ENCODE measurements around the gene PFDN1.

PFDN1 gene

GRCh38 chr5:140342896-140343295, 40.0 kb upstream of the PFDN1 start:
- Histone ChIP-seq H3K27ac (ENCODE audit: insufficient read depth, low read length, poor library complexity, severe bottlenecking) (no peak overlapping the region), H3K4me3 (ENCODE audit: insufficient read depth, low read depth, low read length, poor library complexity, severe bottlenecking) (no peak overlapping the region), H3K4me1 (ENCODE audit: control insufficient read depth, insufficient read depth, low read length, poor library complexity, severe bottlenecking) (peaks cover 27% of the 10 kb centered on the region), H3K9me3 (ENCODE audit: control insufficient read depth, low read length) (no peaks in the 10 kb centered on the region), H3K27me3 (replicated peaks; ENCODE audit: control insufficient read depth, insufficient read depth, low read length, poor library complexity, severe bottlenecking) (no peaks in the 10 kb centered on the region), H3K36me3 (ENCODE audit: control insufficient read depth, insufficient read depth, low read length) (no peaks in the 10 kb centered on the region)
- no peak for DNase-seq

DNA sequence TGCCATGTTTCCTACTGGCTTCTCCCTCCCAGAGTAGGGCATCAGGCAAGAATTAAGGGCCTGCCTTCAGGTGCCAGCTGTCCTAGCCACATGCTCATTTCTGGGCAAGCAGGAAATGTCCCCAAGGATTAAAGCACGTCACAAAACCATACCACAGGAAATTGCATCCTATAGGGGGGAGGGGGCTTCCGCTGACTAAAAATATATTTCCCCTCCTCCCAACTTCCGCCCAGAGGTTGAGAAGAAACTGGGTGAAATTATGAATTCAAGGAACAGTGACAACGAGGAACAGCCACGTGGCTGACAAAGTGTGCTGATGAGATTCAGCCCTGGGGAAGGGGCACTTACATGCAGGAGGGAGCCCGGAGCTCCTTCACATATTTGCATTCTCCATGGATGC, 39.4 kb upstream of the PFDN1 start:
- DNase-seq: no peak
- no peaks in the 10 kb centered on the region for H3K27me3 ChIP-seq (replicated peaks; ENCODE audit: control insufficient read depth, insufficient read depth, low read length, poor library complexity, severe bottlenecking)
- H3K4me1 ChIP-seq (ENCODE audit: control insufficient read depth, insufficient read depth, low read length, poor library complexity, severe bottlenecking): peaks cover 27% of the 10 kb centered on the region
- H3K36me3 ChIP-seq (ENCODE audit: control insufficient read depth, insufficient read depth, low read length): no peaks in the 10 kb centered on the region
- no peak overlapping the region for H3K27ac ChIP-seq (ENCODE audit: insufficient read depth, low read length, poor library complexity, severe bottlenecking)
- no peak overlapping the region for H3K4me3 ChIP-seq (ENCODE audit: insufficient read depth, low read depth, low read length, poor library complexity, severe bottlenecking)
- H3K9me3 ChIP-seq (ENCODE audit: control insufficient read depth, low read length): no peaks in the 10 kb centered on the region

GRCh38 chr5:140341591-140341990, 38.7 kb upstream of the PFDN1 start:
- DNase-seq: no peak
- H3K36me3 ChIP-seq (ENCODE audit: control insufficient read depth, insufficient read depth, low read length): no peaks in the 10 kb centered on the region
- H3K9me3 ChIP-seq (ENCODE audit: control insufficient read depth, low read length): no peaks in the 10 kb centered on the region
- H3K4me3 ChIP-seq (ENCODE audit: insufficient read depth, low read depth, low read length, poor library complexity, severe bottlenecking): no peak overlapping the region
- H3K27ac ChIP-seq (ENCODE audit: insufficient read depth, low read length, poor library complexity, severe bottlenecking): no peak overlapping the region
- peaks cover 22% of the 10 kb centered on the region for H3K4me1 ChIP-seq (ENCODE audit: control insufficient read depth, insufficient read depth, low read length, poor library complexity, severe bottlenecking)
- H3K27me3 ChIP-seq (replicated peaks; ENCODE audit: control insufficient read depth, insufficient read depth, low read length, poor library complexity, severe bottlenecking): no peaks in the 10 kb centered on the region

DNA sequence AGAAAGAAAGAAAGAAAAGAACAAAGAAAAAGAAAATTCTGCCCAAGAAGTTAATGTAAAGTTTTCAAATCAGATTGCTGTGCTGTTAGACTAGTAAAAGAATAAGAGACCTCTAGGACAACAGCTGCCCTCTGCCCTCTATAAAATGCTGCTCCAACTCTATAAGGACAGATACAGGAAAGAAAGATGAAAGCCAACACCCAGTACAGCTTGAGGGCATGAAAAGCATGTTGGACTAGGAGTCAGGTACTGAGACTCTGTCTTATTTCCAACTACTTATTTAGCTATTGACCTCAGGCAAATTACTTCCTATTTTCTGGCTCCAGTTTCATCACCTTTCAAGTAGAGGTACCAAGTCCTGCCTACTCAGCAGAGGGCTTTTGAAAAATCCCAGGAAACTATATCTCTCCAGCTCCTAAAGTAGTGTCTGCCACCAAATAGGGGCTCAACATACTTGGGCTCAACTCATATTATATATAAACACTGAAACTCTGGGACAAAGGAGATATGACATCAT, 37.8 kb upstream of the PFDN1 start:
- H3K27ac ChIP-seq (ENCODE audit: insufficient read depth, low read length, poor library complexity, severe bottlenecking): no peak overlapping the region
- peaks cover 19% of the 10 kb centered on the region for H3K4me1 ChIP-seq (ENCODE audit: control insufficient read depth, insufficient read depth, low read length, poor library complexity, severe bottlenecking)
- H3K27me3 ChIP-seq (replicated peaks; ENCODE audit: control insufficient read depth, insufficient read depth, low read length, poor library complexity, severe bottlenecking): no peaks in the 10 kb centered on the region
- H3K36me3 ChIP-seq (ENCODE audit: control insufficient read depth, insufficient read depth, low read length): no peaks in the 10 kb centered on the region
- no peak for DNase-seq
- no peaks in the 10 kb centered on the region for H3K9me3 ChIP-seq (ENCODE audit: control insufficient read depth, low read length)
- no peak overlapping the region for H3K4me3 ChIP-seq (ENCODE audit: insufficient read depth, low read depth, low read length, poor library complexity, severe bottlenecking)

DNA sequence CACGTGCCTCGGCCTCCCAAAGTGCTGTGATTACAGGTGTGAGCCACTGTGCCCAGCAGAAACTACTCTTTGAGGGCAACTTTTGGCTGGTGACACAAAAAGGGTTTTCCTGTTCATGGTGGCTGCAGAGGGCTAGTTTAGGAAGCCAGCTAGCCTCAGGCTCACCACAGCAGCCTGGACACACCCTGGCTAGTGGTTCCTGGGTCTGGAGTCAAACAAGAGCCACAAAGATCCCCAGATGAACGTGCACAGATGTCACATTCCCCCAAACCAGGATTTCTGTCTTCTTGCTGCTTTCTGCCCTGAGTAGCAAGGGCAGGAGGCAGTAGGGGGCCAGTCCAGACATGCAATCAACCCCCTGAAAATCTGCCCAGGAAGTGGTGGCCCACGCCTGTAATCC, 36.7 kb upstream of the PFDN1 start:
- Histone ChIP-seq H3K36me3 (ENCODE audit: control insufficient read depth, insufficient read depth, low read length) (no peaks in the 10 kb centered on the region), H3K9me3 (ENCODE audit: control insufficient read depth, low read length) (no peaks in the 10 kb centered on the region), H3K27me3 (replicated peaks; ENCODE audit: control insufficient read depth, insufficient read depth, low read length, poor library complexity, severe bottlenecking) (no peaks in the 10 kb centered on the region), H3K4me3 (ENCODE audit: insufficient read depth, low read depth, low read length, poor library complexity, severe bottlenecking) (no peak overlapping the region), H3K4me1 (ENCODE audit: control insufficient read depth, insufficient read depth, low read length, poor library complexity, severe bottlenecking) (peaks cover 18% of the 10 kb centered on the region), H3K27ac (ENCODE audit: insufficient read depth, low read length, poor library complexity, severe bottlenecking) (no peak overlapping the region)
- DNase-seq: no peak

DNA sequence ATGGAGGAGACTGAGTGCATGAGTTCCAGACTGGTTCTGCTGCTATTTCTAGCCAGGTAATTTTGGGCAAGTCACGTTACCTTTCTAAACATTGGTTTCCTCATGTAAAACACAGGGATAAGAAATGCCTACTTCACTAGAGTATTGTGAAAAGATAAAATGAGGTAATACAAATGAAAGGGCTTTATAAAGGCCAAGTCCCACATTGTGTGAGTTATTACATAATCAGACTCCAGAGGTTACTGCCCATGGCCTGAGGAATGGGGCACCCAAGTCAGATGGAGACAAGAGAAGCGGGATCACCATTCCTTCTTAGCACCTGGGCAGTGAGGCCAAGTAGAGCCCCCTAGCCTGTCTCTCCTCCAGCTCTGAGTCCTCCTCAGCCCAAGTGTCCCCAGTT, 36.0 kb upstream of the PFDN1 start:
- Histone ChIP-seq H3K4me1 (ENCODE audit: control insufficient read depth, insufficient read depth, low read length, poor library complexity, severe bottlenecking) (peaks cover 18% of the 10 kb centered on the region), H3K36me3 (ENCODE audit: control insufficient read depth, insufficient read depth, low read length) (no peaks in the 10 kb centered on the region), H3K4me3 (ENCODE audit: insufficient read depth, low read depth, low read length, poor library complexity, severe bottlenecking) (no peak overlapping the region)

GRCh38 chr5:140338336-140338735, 35.4 kb upstream of the PFDN1 start:
- H3K27ac ChIP-seq (ENCODE audit: insufficient read depth, low read length, poor library complexity, severe bottlenecking): no peak overlapping the region
- no peak overlapping the region for H3K4me3 ChIP-seq (ENCODE audit: insufficient read depth, low read depth, low read length, poor library complexity, severe bottlenecking)
- DNase-seq: no peak
- no peaks in the 10 kb centered on the region for H3K9me3 ChIP-seq (ENCODE audit: control insufficient read depth, low read length)
- H3K36me3 ChIP-seq (ENCODE audit: control insufficient read depth, insufficient read depth, low read length): no peaks in the 10 kb centered on the region
- no peaks in the 10 kb centered on the region for H3K27me3 ChIP-seq (replicated peaks; ENCODE audit: control insufficient read depth, insufficient read depth, low read length, poor library complexity, severe bottlenecking)
- peaks cover 16% of the 10 kb centered on the region for H3K4me1 ChIP-seq (ENCODE audit: control insufficient read depth, insufficient read depth, low read length, poor library complexity, severe bottlenecking)

More for the DNA sequence above, 36.0 kb upstream of the PFDN1 start:
- Histone ChIP-seq H3K27ac (ENCODE audit: insufficient read depth, low read length, poor library complexity, severe bottlenecking) (no peak overlapping the region), H3K27me3 (replicated peaks; ENCODE audit: control insufficient read depth, insufficient read depth, low read length, poor library complexity, severe bottlenecking) (no peaks in the 10 kb centered on the region), H3K9me3 (ENCODE audit: control insufficient read depth, low read length) (no peaks in the 10 kb centered on the region)
- DNase-seq: no peak

- DNase-seq: no peak
- Histone ChIP-seq H3K27ac (ENCODE audit: insufficient read depth, low read length, poor library complexity, severe bottlenecking) (no peak overlapping the region), H3K36me3 (ENCODE audit: control insufficient read depth, insufficient read depth, low read length) (no peaks in the 10 kb centered on the region), H3K9me3 (ENCODE audit: control insufficient read depth, low read length) (no peaks in the 10 kb centered on the region), H3K27me3 (replicated peaks; ENCODE audit: control insufficient read depth, insufficient read depth, low read length, poor library complexity, severe bottlenecking) (no peaks in the 10 kb centered on the region), H3K4me1 (ENCODE audit: control insufficient read depth, insufficient read depth, low read length, poor library complexity, severe bottlenecking) (peaks cover 12% of the 10 kb centered on the region), H3K4me3 (ENCODE audit: insufficient read depth, low read depth, low read length, poor library complexity, severe bottlenecking) (no peak overlapping the region)
These were observed 35.0 kb upstream of the PFDN1 start for GRCh38 chr5:140337880-140338279.

GRCh38 chr5:140336388-140336787, 33.5 kb upstream of the PFDN1 start:
- Histone ChIP-seq H3K27ac (ENCODE audit: insufficient read depth, low read length, poor library complexity, severe bottlenecking) (no peak overlapping the region), H3K36me3 (ENCODE audit: control insufficient read depth, insufficient read depth, low read length) (no peaks in the 10 kb centered on the region), H3K4me1 (ENCODE audit: control insufficient read depth, insufficient read depth, low read length, poor library complexity, severe bottlenecking) (no peaks in the 10 kb centered on the region), H3K4me3 (ENCODE audit: insufficient read depth, low read depth, low read length, poor library complexity, severe bottlenecking) (no peak overlapping the region), H3K27me3 (replicated peaks; ENCODE audit: control insufficient read depth, insufficient read depth, low read length, poor library complexity, severe bottlenecking) (no peaks in the 10 kb centered on the region), H3K9me3 (ENCODE audit: control insufficient read depth, low read length) (no peaks in the 10 kb centered on the region)
- DNase-seq: no peak

- no peak overlapping the region for H3K27ac ChIP-seq (ENCODE audit: insufficient read depth, low read length, poor library complexity, severe bottlenecking)
- no peak overlapping the region for H3K4me3 ChIP-seq (ENCODE audit: insufficient read depth, low read depth, low read length, poor library complexity, severe bottlenecking)
- no peak for DNase-seq
These were observed 28.7 kb upstream of the PFDN1 start for GRCh38 chr5:140331638-140332037.

More at GRCh38 chr5:140331638-140332037, 28.7 kb upstream of the PFDN1 start:
- H3K4me1 ChIP-seq (ENCODE audit: control insufficient read depth, insufficient read depth, low read length, poor library complexity, severe bottlenecking): no peaks in the 10 kb centered on the region
- no peaks in the 10 kb centered on the region for H3K9me3 ChIP-seq (ENCODE audit: control insufficient read depth, low read length)
- no peaks in the 10 kb centered on the region for H3K36me3 ChIP-seq (ENCODE audit: control insufficient read depth, insufficient read depth, low read length)
- no peaks in the 10 kb centered on the region for H3K27me3 ChIP-seq (replicated peaks; ENCODE audit: control insufficient read depth, insufficient read depth, low read length, poor library complexity, severe bottlenecking)
